Kidney (tissue), 14 donors: ENCODE data around the gene SCAF8. TPM values are rescaled to one million over a fixed set of nuclear protein-coding genes. Genes with fewer than 3 reads are reported as not detected.

Source experiments
- DNase-seq, 5 donors: peaks; one replicate each; pipeline ENCODE4 v3.0.0-alpha.2; 2013 to 2020
- FAIRE-seq: peaks from 2 replicates; lab custom pipeline; 2012; peaks lifted over from hg19 to GRCh38; lab: Jason Lieb, UNC
- H3K27ac ChIP-seq, 2 donors: one replicate each; pipeline ENCODE4 v1.7.0; 2013; ENCODE audit warnings: low read depth in 2 of 2, low read length in 2 of 2, inconsistent platforms in 1 of 2
- H3K27me3 ChIP-seq: one replicate; pipeline ENCODE4 v1.7.1; 2013; ENCODE audit warnings: low read length, inconsistent platforms; ENCODE audit not compliant: control insufficient read depth, insufficient read depth
- H3K36me3 ChIP-seq, 3 donors: one replicate each; pipeline versions ENCODE4 v1.7.0 to v1.7.1; 2013; ENCODE audit warnings: low read length in 3 of 3, control low read depth in 1 of 3, inconsistent platforms in 1 of 3; ENCODE audit not compliant: insufficient read depth in 3 of 3, control insufficient read depth in 2 of 3
- H3K4me1 ChIP-seq, 3 donors: one replicate each; pipeline versions ENCODE4 v1.7.0 to v1.7.1; 2013; ENCODE audit warnings: low read length in 3 of 3, inconsistent platforms in 1 of 3, low read depth in 1 of 3; ENCODE audit not compliant: control insufficient read depth in 2 of 3, insufficient read depth in 2 of 3
- H3K4me3 ChIP-seq, 3 donors: one replicate each; pipeline versions ENCODE4 v1.7.0 to v1.8.1; 2013; ENCODE audit warnings: low read length in 3 of 3, control low read depth in 1 of 3, inconsistent platforms in 1 of 3
- H3K9ac ChIP-seq, 3 donors: one replicate each; pipeline versions ENCODE4 v1.7.0 to v1.7.1; 2013; ENCODE audit warnings: low read length in 3 of 3, control low read depth in 1 of 3, inconsistent platforms in 1 of 3
- H3K9me3 ChIP-seq, 3 donors: one replicate each; pipeline versions ENCODE4 v1.7.0 to v1.7.1; 2013; ENCODE audit warnings: low read length in 3 of 3, control low read depth in 1 of 3, inconsistent platforms in 1 of 3; ENCODE audit not compliant: control insufficient read depth in 2 of 3, insufficient read depth in 1 of 3
- CTCF ChIP-seq: IDR thresholded peaks from 3 replicates; pipeline ENCODE4 v1.5.1; 2012; ENCODE audit warnings: mild to moderate bottlenecking, moderate library complexity, borderline replicate concordance; ENCODE audit not compliant: insufficient read depth; ENCODE audit errors: extremely low read depth
- intact Hi-C: fragments of 100-400 bp; cut with DNase I; formaldehyde crosslinking; loops from one replicate; pipeline ENCODE4 v1.11.1; 2022
- polyA plus RNA-seq: library from polyadenylated mRNA; stranded (reverse); fragments of 350-450 nt; fragmentation: Illumina TruSeq; extraction: RNeasy Lipid Tissue Mini Kit (QIAGEN cat#74804); gene quantifications from one replicate; pipeline ENCODE4 v1.2.3, GENCODE V29; 2014; ENCODE audit warnings: low read depth, low replicate concordance; ENCODE audit not compliant: insufficient read depth
- total RNA-seq: library from RNA; stranded (reverse); fragmentation: NEBNext Ultra II Directional; extraction: Animal tissue kit (Norgen Biotek cat#: 25700); gene quantifications from one replicate; pipeline ENCODE4 v1.2.1, GENCODE V29; 2021
- donor health status: control.
- donor health status: control.
- donor health status: control.
- donor health status: control.
- donor health status: control.
- donor health status: DM: yes; HTN: yes; CAD: no.
- donor health status: Normal renal cell carcinoma (clear cell type).

Gene SCAF8
- total and polyA plus RNA-seq, 2 donors from 2014 or later = 8.3 to 52.2 TPM

- no peaks in the 10 kb centered on the region for H3K4me1 ChIP-seq
- no peak for DNase-seq
- no peak overlapping the region for H3K27ac ChIP-seq
- FAIRE-seq = no peak
- intact Hi-C loops = no loop called here
- H3K9me3 ChIP-seq = no peaks in the 10 kb centered on the region
- no peak overlapping the region for H3K9ac ChIP-seq
- no peaks in the 10 kb centered on the region for H3K36me3 ChIP-seq
- no peaks in the 10 kb centered on the region for H3K27me3 ChIP-seq
- H3K4me3 ChIP-seq = no peak overlapping the region
- no peak for TF ChIP-seq CTCF
These were observed 116.3 kb downstream of the SCAF8 start for GRCh38 chr6:154849475-154849874.

- Histone ChIP-seq H3K4me1 (no peaks in the 10 kb centered on the region), H3K27ac (no peak overlapping the region), H3K27me3 (no peaks in the 10 kb centered on the region), H3K4me3 (no peak overlapping the region), H3K9me3 (no peaks in the 10 kb centered on the region), H3K36me3 (no peaks in the 10 kb centered on the region), H3K9ac (no peak overlapping the region)
- TF ChIP-seq CTCF = no peak
- intact Hi-C loops = no loop called here
- FAIRE-seq (no peak), DNase-seq (peak in 2 of 5 donors; percentile 68 to 77)
These were observed 119.5 kb downstream of the SCAF8 start for GRCh38 chr6:154852687-154853086.

DNA sequence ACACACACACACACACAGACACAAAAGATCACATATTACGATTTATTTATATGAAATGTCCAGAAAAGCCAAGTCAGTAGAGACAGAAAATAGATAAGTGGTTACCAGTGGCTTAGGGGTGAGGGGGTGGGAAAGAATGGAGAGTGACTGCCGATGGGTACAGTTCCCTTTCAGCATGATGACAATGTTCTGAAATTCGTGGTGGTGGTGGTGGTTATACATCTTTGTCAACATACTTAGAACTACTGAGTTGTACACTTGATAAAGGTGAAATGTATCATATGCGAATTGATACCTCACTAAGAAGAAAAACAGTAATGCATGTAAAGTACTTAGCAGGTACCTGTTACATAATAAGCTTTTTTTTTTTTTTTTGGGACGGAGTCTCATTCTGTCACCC is 124.3 kb downstream of the SCAF8 start:
- intact Hi-C loops = no loop called here
- Histone ChIP-seq H3K27ac (no peak overlapping the region), H3K9ac (no peak overlapping the region), H3K4me1 (no peaks in the 10 kb centered on the region), H3K36me3 (no peaks in the 10 kb centered on the region), H3K4me3 (no peak overlapping the region), H3K9me3 (no peaks in the 10 kb centered on the region), H3K27me3 (no peaks in the 10 kb centered on the region)
- FAIRE-seq (no peak), DNase-seq (no peak)
- TF ChIP-seq CTCF = no peak

DNA sequence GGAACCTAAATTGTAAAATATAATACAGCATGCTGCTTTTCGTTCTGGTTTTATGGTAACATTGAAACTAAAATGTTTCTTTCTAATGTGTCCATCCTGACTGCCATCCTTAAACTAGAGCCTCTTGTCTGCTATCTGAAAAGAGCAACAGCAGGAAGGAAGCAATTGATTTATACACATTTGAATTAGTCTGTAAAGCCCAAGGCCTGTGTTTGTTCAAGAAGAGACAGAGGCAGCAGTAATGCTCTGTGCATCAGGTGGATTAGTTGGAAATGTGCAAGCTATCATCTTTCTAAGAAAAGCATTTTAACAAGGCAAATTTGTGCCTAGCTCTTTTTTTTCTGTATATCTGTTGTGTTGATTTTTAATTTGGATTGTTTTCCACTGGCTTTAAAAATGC is 128.6 kb downstream of the SCAF8 start:
- FAIRE-seq = no peak
- H3K36me3 ChIP-seq = no peaks in the 10 kb centered on the region

More for the DNA sequence above, 128.6 kb downstream of the SCAF8 start:
- TF ChIP-seq CTCF = no peak
- Histone ChIP-seq H3K9ac (no peak overlapping the region), H3K4me1 (peaks cover 0 to 2% (median 0%) of the 10 kb centered on the region in 3 donors), H3K27ac (no peak overlapping the region), H3K4me3 (no peak overlapping the region), H3K27me3 (no peaks in the 10 kb centered on the region), H3K9me3 (no peaks in the 10 kb centered on the region)
- DNase-seq = peak in 1 of 5 donors; percentile 17
- intact Hi-C loops = no loop called here
